ENCODE measurements around the gene SPATA1. TPM values are rescaled to one million over a fixed set of nuclear protein-coding genes. Genes with fewer than 3 reads are reported as not detected.

The SPATA1 gene
- total and polyA plus RNA-seq, 2 of the 13 experiments (the other 11 are each of a cell fraction or from before 2014, with no cell fraction given): 0.70 to 1.4 TPM

- peak; percentile 19; the same call in 1 of the 2 replicates for TF ChIP-seq PATZ1 (CRISPR knock-in tag; IDR thresholded peaks at IDR 0.05)
- TF ChIP-seq ZBTB40 (IDR thresholded peaks at IDR 0.05): no peak
- peak; percentile 88 for TF ChIP-seq ZBTB40 (CRISPR knock-in tag; IDR thresholded peaks at IDR 0.05)
- TF ChIP-seq SP2 (CRISPR knock-in tag; IDR thresholded peaks at IDR 0.05): peak; percentile 15; the same call in 1 of the 2 replicates
- TF ChIP-seq AGO1 (IDR thresholded peaks at IDR 0.05; ENCODE audit: low read depth, low read length, poor library complexity, severe bottlenecking): peak; percentile 95
- peak; percentile 76 for TF ChIP-seq ZNF564 (CRISPR knock-in tag; IDR thresholded peaks at IDR 0.05)
- no peak for TF ChIP-seq NONO (IDR thresholded peaks at IDR 0.05)
- peak; percentile 71; the same call in 1 of the 2 replicates for TF ChIP-seq NONO (CRISPR knock-in tag; conservative IDR thresholded peaks at IDR 0.05)
- TF ChIP-seq KMT2B (CRISPR knock-in tag; IDR thresholded peaks at IDR 0.05): peak; percentile 34; the same call in 1 of the 2 replicates
- TF ChIP-seq CBFB (CRISPR knock-in tag; IDR thresholded peaks at IDR 0.05): peak; percentile 41; the same call in 1 of the 2 replicates
- TF ChIP-seq ATF3 (CRISPR knock-in tag; IDR thresholded peaks at IDR 0.05): 0 out of 2 replicates have a peak, but pooled peaks have one; percentile 19
- no peak for TF ChIP-seq ZNF234 (CRISPR knock-in tag; conservative IDR thresholded peaks at IDR 0.05)
- no peak for TF ChIP-seq PREB (CRISPR knock-in tag; IDR thresholded peaks at IDR 0.05)
- peak; percentile 60; the same call in 1 of the 2 replicates for TF ChIP-seq ZNF691 (CRISPR knock-in tag; IDR thresholded peaks at IDR 0.05; ENCODE audit: borderline replicate concordance, low read depth)
Observed at GRCh38 chr1:84573967-84574842, 68.0 kb downstream of the SPATA1 start, which contains the start of gene CTBS (continued).
